Liver (tissue), 9 donors: Measurements from ENCODE around the gene STAG2. TPM values are rescaled to one million over a fixed set of nuclear protein-coding genes. Genes with fewer than 3 reads are reported as not detected.

Experiments used
- DNase-seq: peaks from one replicate; pipeline ENCODE4 v3.0.0-alpha.2; 2017; ENCODE audit warnings: low spot score
- H3K27ac ChIP-seq, 2 donors: one replicate each; pipeline ENCODE4 v1.7.0; 2013; ENCODE audit warnings: inconsistent platforms in 2 of 2, low read length in 2 of 2, control low read depth in 1 of 2, low read depth in 1 of 2, mild to moderate bottlenecking in 1 of 2
- H3K27me3 ChIP-seq, 4 donors: one replicate each; pipeline versions ENCODE4 v1.6.1 to v1.7.0; 2013; ENCODE audit warnings: low read length in 3 of 4, inconsistent platforms in 1 of 4, mild to moderate bottlenecking in 1 of 4, moderate library complexity in 1 of 4; ENCODE audit not compliant: control insufficient read depth in 4 of 4, insufficient read depth in 4 of 4
- H3K36me3 ChIP-seq, 4 donors: one replicate each; pipeline versions ENCODE4 v1.6.1 to v1.7.0; 2013; ENCODE audit warnings: low read length in 3 of 4, mild to moderate bottlenecking in 3 of 4, low read depth in 1 of 4, moderate library complexity in 1 of 4; ENCODE audit not compliant: control insufficient read depth in 4 of 4, insufficient read depth in 3 of 4
- H3K4me1 ChIP-seq, 4 donors: one replicate each; pipeline versions ENCODE4 v1.6.1 to v1.7.0; 2013; ENCODE audit warnings: low read length in 3 of 4, mild to moderate bottlenecking in 3 of 4, moderate library complexity in 1 of 4; ENCODE audit not compliant: control insufficient read depth in 4 of 4, insufficient read depth in 4 of 4
- H3K4me3 ChIP-seq, 3 donors: one replicate each; pipeline versions ENCODE4 v1.6.1 to v1.7.0; 2013; ENCODE audit warnings: low read length in 3 of 3, control low read depth in 1 of 3, low read depth in 1 of 3, mild to moderate bottlenecking in 1 of 3
- H3K9ac ChIP-seq, 2 donors: one replicate each; pipeline ENCODE4 v1.7.0; 2013; ENCODE audit warnings: low read length in 2 of 2, mild to moderate bottlenecking in 2 of 2, moderate library complexity in 2 of 2, control low read depth in 1 of 2, low read depth in 1 of 2
- H3K9me3 ChIP-seq, 4 donors: one replicate each; pipeline versions ENCODE4 v1.6.1 to v1.7.0; 2013; ENCODE audit warnings: low read length in 3 of 4; ENCODE audit not compliant: control insufficient read depth in 4 of 4
- EGR1 ChIP-seq, 2 donors: IDR thresholded peaks; 2 replicates each; pipeline ENCODE4 v1.6.1; 2016 to 2018; ENCODE audit warnings: antibody characterized with exemption in 2 of 2, low read depth in 2 of 2
- FOXA2 ChIP-seq: IDR thresholded peaks from 2 replicates; pipeline ENCODE4 v1.6.1; 2016; ENCODE audit warnings: antibody characterized with exemption
- GABPA ChIP-seq, 2 donors: IDR thresholded peaks in 1 of 2; conservative IDR thresholded peaks in 1 of 2; 2 replicates each; pipeline ENCODE4 v1.6.1; 2016; ENCODE audit warnings: antibody characterized with exemption in 2 of 2, mild to moderate bottlenecking in 1 of 2, moderate library complexity in 1 of 2
- HNF4A ChIP-seq, 2 donors: conservative IDR thresholded peaks; 2 replicates each; pipeline ENCODE4 v1.6.1; 2016; ENCODE audit warnings: antibody characterized with exemption in 2 of 2, mild to moderate bottlenecking in 2 of 2
- HNF4G ChIP-seq: IDR thresholded peaks from 2 replicates; pipeline ENCODE4 v1.6.1; 2016; ENCODE audit warnings: antibody characterized with exemption
- JUND ChIP-seq, 2 donors: IDR thresholded peaks; 2 replicates each; pipeline ENCODE4 v1.6.1; 2016; ENCODE audit warnings: antibody characterized with exemption in 2 of 2
- NR2F2 ChIP-seq: IDR thresholded peaks from 2 replicates; pipeline ENCODE4 v1.6.1; 2016; ENCODE audit warnings: antibody characterized with exemption
- RAD21 ChIP-seq, 2 donors: IDR thresholded peaks; 2 replicates each; pipeline ENCODE4 v1.6.1; 2016; ENCODE audit warnings: antibody characterized with exemption in 2 of 2, mild to moderate bottlenecking in 2 of 2
- RXRA ChIP-seq, 2 donors: IDR thresholded peaks; 2 replicates each; pipeline ENCODE4 v1.6.1; 2017 to 2018; ENCODE audit warnings: antibody characterized with exemption in 2 of 2, mild to moderate bottlenecking in 1 of 2
- SP1 ChIP-seq: IDR thresholded peaks from 2 replicates; pipeline ENCODE4 v1.6.1; 2018; ENCODE audit warnings: antibody characterized with exemption, mild to moderate bottlenecking
- TAF1 ChIP-seq: conservative IDR thresholded peaks from 2 replicates; pipeline ENCODE4 v1.6.1; 2016; ENCODE audit warnings: antibody characterized with exemption, mild to moderate bottlenecking
- YY1 ChIP-seq: IDR thresholded peaks from 2 replicates; pipeline ENCODE4 v1.6.1; 2016; ENCODE audit warnings: antibody characterized with exemption, mild to moderate bottlenecking
- WGBS: extraction: QIAGEN DNeasy Blood & Tissue Kit; methylation state at CpG from one replicate; pipeline ENCODE4 v1.1.7; 2013; 5-methylcytosine and 5-hydroxymethylcytosine counted together
- polyA plus RNA-seq, 2 donors: library from polyadenylated mRNA; stranded (reverse) in 1 of 2; unstranded in 1 of 2; fragments of 200-250 nt in 1 of 2; fragments of >200 nt in 1 of 2; fragmentation: Nextera tagmentation in 1 of 2; extraction: Ambion mirVana in 1 of 2; gene quantifications; one replicate each; pipeline versions ENCODE4 v1.2.1 to v1.2.3, GENCODE V29; 2013 to 2015
- total RNA-seq, 2 donors: library from RNA; depleted of rRNA; stranded (reverse); fragments of >200 nt; gene quantifications; one replicate each; pipeline ENCODE4 v1.2.3, GENCODE V29; 2014
- TF ChIP-seq, protein P1 (sequence below): fragments of 150-350 bp; IDR thresholded peaks from 2 replicates; pipeline ENCODE4 v1.5.1; 2017; ENCODE audit warnings: improper control_type of control experiment, low read depth, low read length; ENCODE audit not compliant: missing input control
- TF ChIP-seq, protein P2 (sequence below): IDR thresholded peaks from 2 replicates; pipeline ENCODE4 v1.6.1; 2016; ENCODE audit warnings: antibody characterized with exemption, mild to moderate bottlenecking
- TF ChIP-seq, protein P3 (sequence below): IDR thresholded peaks from 2 replicates; pipeline ENCODE4 v1.6.1; 2016; ENCODE audit warnings: antibody characterized with exemption
- TF ChIP-seq, protein P4 (sequence below): IDR thresholded peaks from 2 replicates; pipeline ENCODE4 v1.6.1; 2016; ENCODE audit warnings: antibody characterized with exemption
- TF ChIP-seq, protein P5 (sequence below): IDR thresholded peaks from 2 replicates; pipeline ENCODE4 v1.6.1; 2016; ENCODE audit warnings: antibody characterized with exemption
- donor health status: healthy.
- donor health status: healthy.
- donor health status: healthy.
- donor health status: healthy.
- donor health status: healthy.

Gene STAG2
- total and polyA plus RNA-seq, 4 donors: 9.7 to 71.0 (median 23.9) TPM

DNA sequence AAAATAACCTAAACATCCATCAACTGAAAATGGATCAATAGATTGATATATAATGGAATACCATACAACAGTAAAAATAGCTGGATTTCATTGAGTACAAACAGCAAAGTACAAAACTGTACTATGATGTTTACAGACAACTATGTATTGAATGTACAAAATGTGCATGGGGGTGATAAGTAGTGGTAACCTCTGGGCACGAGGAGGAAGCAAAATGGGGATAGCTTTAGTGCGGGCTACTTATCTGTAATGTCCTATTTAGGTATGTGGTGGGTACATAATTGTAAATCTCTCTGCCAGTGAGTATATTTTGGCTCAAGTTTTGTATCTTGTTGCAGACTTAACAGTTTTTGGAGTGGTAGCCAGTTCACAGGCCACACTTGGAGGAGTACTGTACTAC is 123.6 kb downstream of the STAG2 start:
- DNase-seq: no peak
- Histone ChIP-seq H3K4me1 (peaks cover 0 to 4% (median 2%) of the 10 kb centered on the region in 4 donors), H3K27me3 (no peaks in the 10 kb centered on the region), H3K27ac (no peak overlapping the region), H3K36me3 (peaks cover 3 to 8% (median 6%) of the 10 kb centered on the region in 4 donors), H3K9ac (no peak overlapping the region), H3K9me3 (no peaks in the 10 kb centered on the region), H3K4me3 (no peak overlapping the region)
- TF ChIP-seq RXRA (IDR thresholded peaks at IDR 0.05) (no peak), SP1 (no peak), NR2F2 (no peak), GABPA (IDR thresholded peaks at IDR 0.05 in 1 of 2, conservative IDR thresholded peaks at IDR 0.05 in 1 of 2) (no peak), YY1 (no peak), EGR1 (IDR thresholded peaks at IDR 0.05; ENCODE audit: low read depth in 2 of 2) (no peak), HNF4G (no peak), RAD21 (IDR thresholded peaks at IDR 0.05) (no peak), TAF1 (no peak), HNF4A (conservative IDR thresholded peaks at IDR 0.05) (no peak)
- TF ChIP-seq, protein P1, sequence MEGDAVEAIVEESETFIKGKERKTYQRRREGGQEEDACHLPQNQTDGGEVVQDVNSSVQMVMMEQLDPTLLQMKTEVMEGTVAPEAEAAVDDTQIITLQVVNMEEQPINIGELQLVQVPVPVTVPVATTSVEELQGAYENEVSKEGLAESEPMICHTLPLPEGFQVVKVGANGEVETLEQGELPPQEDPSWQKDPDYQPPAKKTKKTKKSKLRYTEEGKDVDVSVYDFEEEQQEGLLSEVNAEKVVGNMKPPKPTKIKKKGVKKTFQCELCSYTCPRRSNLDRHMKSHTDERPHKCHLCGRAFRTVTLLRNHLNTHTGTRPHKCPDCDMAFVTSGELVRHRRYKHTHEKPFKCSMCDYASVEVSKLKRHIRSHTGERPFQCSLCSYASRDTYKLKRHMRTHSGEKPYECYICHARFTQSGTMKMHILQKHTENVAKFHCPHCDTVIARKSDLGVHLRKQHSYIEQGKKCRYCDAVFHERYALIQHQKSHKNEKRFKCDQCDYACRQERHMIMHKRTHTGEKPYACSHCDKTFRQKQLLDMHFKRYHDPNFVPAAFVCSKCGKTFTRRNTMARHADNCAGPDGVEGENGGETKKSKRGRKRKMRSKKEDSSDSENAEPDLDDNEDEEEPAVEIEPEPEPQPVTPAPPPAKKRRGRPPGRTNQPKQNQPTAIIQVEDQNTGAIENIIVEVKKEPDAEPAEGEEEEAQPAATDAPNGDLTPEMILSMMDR: no peak
- TF ChIP-seq, protein P2, sequence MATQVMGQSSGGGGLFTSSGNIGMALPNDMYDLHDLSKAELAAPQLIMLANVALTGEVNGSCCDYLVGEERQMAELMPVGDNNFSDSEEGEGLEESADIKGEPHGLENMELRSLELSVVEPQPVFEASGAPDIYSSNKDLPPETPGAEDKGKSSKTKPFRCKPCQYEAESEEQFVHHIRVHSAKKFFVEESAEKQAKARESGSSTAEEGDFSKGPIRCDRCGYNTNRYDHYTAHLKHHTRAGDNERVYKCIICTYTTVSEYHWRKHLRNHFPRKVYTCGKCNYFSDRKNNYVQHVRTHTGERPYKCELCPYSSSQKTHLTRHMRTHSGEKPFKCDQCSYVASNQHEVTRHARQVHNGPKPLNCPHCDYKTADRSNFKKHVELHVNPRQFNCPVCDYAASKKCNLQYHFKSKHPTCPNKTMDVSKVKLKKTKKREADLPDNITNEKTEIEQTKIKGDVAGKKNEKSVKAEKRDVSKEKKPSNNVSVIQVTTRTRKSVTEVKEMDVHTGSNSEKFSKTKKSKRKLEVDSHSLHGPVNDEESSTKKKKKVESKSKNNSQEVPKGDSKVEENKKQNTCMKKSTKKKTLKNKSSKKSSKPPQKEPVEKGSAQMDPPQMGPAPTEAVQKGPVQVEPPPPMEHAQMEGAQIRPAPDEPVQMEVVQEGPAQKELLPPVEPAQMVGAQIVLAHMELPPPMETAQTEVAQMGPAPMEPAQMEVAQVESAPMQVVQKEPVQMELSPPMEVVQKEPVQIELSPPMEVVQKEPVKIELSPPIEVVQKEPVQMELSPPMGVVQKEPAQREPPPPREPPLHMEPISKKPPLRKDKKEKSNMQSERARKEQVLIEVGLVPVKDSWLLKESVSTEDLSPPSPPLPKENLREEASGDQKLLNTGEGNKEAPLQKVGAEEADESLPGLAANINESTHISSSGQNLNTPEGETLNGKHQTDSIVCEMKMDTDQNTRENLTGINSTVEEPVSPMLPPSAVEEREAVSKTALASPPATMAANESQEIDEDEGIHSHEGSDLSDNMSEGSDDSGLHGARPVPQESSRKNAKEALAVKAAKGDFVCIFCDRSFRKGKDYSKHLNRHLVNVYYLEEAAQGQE: no peak
- TF ChIP-seq, protein P3, sequence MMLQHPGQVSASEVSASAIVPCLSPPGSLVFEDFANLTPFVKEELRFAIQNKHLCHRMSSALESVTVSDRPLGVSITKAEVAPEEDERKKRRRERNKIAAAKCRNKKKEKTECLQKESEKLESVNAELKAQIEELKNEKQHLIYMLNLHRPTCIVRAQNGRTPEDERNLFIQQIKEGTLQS: no peak
- TF ChIP-seq, protein P4, sequence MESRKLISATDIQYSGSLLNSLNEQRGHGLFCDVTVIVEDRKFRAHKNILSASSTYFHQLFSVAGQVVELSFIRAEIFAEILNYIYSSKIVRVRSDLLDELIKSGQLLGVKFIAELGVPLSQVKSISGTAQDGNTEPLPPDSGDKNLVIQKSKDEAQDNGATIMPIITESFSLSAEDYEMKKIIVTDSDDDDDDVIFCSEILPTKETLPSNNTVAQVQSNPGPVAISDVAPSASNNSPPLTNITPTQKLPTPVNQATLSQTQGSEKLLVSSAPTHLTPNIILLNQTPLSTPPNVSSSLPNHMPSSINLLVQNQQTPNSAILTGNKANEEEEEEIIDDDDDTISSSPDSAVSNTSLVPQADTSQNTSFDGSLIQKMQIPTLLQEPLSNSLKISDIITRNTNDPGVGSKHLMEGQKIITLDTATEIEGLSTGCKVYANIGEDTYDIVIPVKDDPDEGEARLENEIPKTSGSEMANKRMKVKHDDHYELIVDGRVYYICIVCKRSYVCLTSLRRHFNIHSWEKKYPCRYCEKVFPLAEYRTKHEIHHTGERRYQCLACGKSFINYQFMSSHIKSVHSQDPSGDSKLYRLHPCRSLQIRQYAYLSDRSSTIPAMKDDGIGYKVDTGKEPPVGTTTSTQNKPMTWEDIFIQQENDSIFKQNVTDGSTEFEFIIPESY: no peak
- TF ChIP-seq, protein P5, sequence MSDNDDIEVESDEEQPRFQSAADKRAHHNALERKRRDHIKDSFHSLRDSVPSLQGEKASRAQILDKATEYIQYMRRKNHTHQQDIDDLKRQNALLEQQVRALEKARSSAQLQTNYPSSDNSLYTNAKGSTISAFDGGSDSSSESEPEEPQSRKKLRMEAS: no peak
- WGBS: 83% methylated on average over 2 of the region's 2 CpGs

DNA sequence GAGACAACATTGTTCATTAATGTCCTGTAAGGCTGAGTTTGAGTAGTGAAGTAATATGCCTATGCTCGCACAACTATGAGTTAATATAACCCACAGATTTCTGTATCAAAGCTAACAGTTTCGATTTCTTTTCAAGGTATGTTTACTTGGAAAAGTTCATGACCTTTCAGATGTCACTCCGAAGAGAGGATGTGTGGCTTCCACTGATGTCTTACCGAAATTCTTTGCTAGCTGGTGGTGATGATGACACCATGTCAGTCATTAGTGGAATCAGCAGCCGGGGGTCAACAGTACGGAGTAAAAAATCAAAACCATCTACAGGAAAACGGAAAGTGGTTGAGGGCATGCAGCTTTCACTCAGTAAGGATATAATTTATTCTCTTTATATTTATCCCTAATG is 124.9 kb downstream of the STAG2 start:
- TF ChIP-seq JUND (IDR thresholded peaks at IDR 0.05): no peak
- TF ChIP-seq SP1: peak; percentile 37
- TF ChIP-seq EGR1 (IDR thresholded peaks at IDR 0.05; ENCODE audit: low read depth in 2 of 2): no peak
- TF ChIP-seq, protein P1: no peak
- TF ChIP-seq, protein P5: no peak
- TF ChIP-seq HNF4G: no peak
- TF ChIP-seq RXRA (IDR thresholded peaks at IDR 0.05): peak; percentile 59 to 72
- TF ChIP-seq, protein P3: peak; percentile 50
- TF ChIP-seq HNF4A (conservative IDR thresholded peaks at IDR 0.05): peak; percentile 33 to 34
- no peak for TF ChIP-seq RAD21 (IDR thresholded peaks at IDR 0.05)
- TF ChIP-seq GABPA (IDR thresholded peaks at IDR 0.05 in 1 of 2, conservative IDR thresholded peaks at IDR 0.05 in 1 of 2): no peak
- no peak for TF ChIP-seq FOXA2
- no peak for TF ChIP-seq NR2F2
- 18% methylated on average over 7 of the region's 7 CpGs for WGBS
- no peaks in the 10 kb centered on the region for H3K9me3 ChIP-seq
- no peaks in the 10 kb centered on the region for H3K27me3 ChIP-seq
- peaks cover 0 to 4% (median 2%) of the 10 kb centered on the region in 4 donors for H3K4me1 ChIP-seq
- no peak for DNase-seq
- no peak overlapping the region for H3K9ac ChIP-seq
- H3K4me3 ChIP-seq: no peak overlapping the region
- H3K27ac ChIP-seq: no peak overlapping the region
- H3K36me3 ChIP-seq: peaks cover 2 to 12% (median 9%) of the 10 kb centered on the region in 4 donors
